Smooth muscle cell (in vitro differentiated cells): ENCODE results near the gene GPR42. TPM values are rescaled to one million over a fixed set of nuclear protein-coding genes. Genes with fewer than 3 reads are reported as not detected.

Experiments
- DNase-seq: peaks from one replicate; lab custom pipeline; 2025; ENCODE audit not compliant: unreplicated experiment; lab: John Stamatoyannopoulos, UW
- H2AFZ ChIP-seq: fragments of 200-600 bp; sonication (generic); 2 replicates; pipeline ENCODE4 v1.6.0; 2016; ENCODE audit warnings: antibody characterized with exemption, low read depth, mild to moderate bottlenecking
- H3F3A ChIP-seq: fragments of 200-600 bp; sonication (generic); 2 replicates; pipeline ENCODE4 v1.6.0; 2017; ENCODE audit warnings: antibody characterized with exemption, low read depth
- H3K27ac ChIP-seq: fragments of 200-600 bp; sonication (generic); 2 replicates; pipeline ENCODE4 v1.5.1; 2016; ENCODE audit warnings: low read depth, mild to moderate bottlenecking
- H3K27me3 ChIP-seq: fragments of 200-600 bp; sonication (generic); 2 replicates; pipeline ENCODE4 v1.6.1; 2016; ENCODE audit warnings: low read depth, mild to moderate bottlenecking
- H3K36me3 ChIP-seq: fragments of 200-600 bp; sonication (generic); 2 replicates; pipeline ENCODE4 v1.5.1; 2016; ENCODE audit warnings: low read depth
- H3K4me1 ChIP-seq: fragments of 200-600 bp; sonication (generic); 2 replicates; pipeline ENCODE4 v1.5.1; 2016; ENCODE audit warnings: low read depth
- H3K4me2 ChIP-seq: fragments of 200-600 bp; sonication (generic); 2 replicates; pipeline ENCODE4 v1.6.0; 2016; ENCODE audit warnings: mild to moderate bottlenecking
- H3K4me3 ChIP-seq: fragments of 200-600 bp; sonication (generic); 2 replicates; pipeline ENCODE4 v1.5.1; 2016; ENCODE audit warnings: mild to moderate bottlenecking
- H3K79me2 ChIP-seq: fragments of 200-600 bp; sonication (generic); 2 replicates; pipeline ENCODE4 v1.6.0; 2016; ENCODE audit warnings: low read depth, mild to moderate bottlenecking
- H3K9ac ChIP-seq: fragments of 200-600 bp; sonication (generic); 2 replicates; pipeline ENCODE4 v1.6.0; 2016; ENCODE audit warnings: low read depth
- H3K9me3 ChIP-seq: fragments of 200-600 bp; sonication (generic); replicated peaks from 2 replicates; pipeline ENCODE4 v1.5.1; 2016; ENCODE audit warnings: low read depth
- H4K20me1 ChIP-seq: fragments of 200-600 bp; sonication (generic); 2 replicates; pipeline ENCODE4 v1.6.0; 2016; ENCODE audit warnings: low read depth
- WGBS: methylation state at CpG from one replicate; pipeline ENCODE4 v1.1.7; 2016; ENCODE audit warnings: low lambda C conversion rate; 5-methylcytosine and 5-hydroxymethylcytosine counted together
- polyA plus RNA-seq: library from polyadenylated mRNA; unstranded; fragments of >200 nt; fragmentation: Nextera tagmentation; extraction: Ambion mirVana; gene quantifications from 2 replicates; pipeline ENCODE4 v1.2.1, GENCODE V29; 2016
- total RNA-seq: library from RNA; depleted of rRNA; stranded (reverse); fragments of >200 nt; gene quantifications from 2 replicates; pipeline ENCODE4 v1.2.3, GENCODE V29; 2014
- TF ChIP-seq, protein P1 (sequence below): fragments of 200-600 bp; sonication (generic); IDR thresholded peaks from 2 replicates; pipeline ENCODE4 v1.5.1; 2017; ENCODE audit warnings: borderline replicate concordance, mild to moderate bottlenecking, antibody characterized with exemption; ENCODE audit not compliant: insufficient read depth, poor library complexity, severe bottlenecking

The GPR42 gene
- total and polyA plus RNA-seq, 2 experiments from 2014 or later, result not detected

DNA sequence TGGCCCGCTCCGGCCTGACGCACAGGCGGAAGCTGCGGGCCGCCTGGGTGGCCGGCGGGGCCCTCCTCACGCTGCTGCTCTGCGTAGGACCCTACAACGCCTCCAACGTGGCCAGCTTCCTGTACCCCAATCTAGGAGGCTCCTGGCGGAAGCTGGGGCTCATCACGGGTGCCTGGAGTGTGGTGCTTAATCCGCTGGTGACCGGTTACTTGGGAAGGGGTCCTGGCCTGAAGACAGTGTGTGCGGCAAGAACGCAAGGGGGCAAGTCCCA lies 18.8 kb upstream of the GPR42 start:
- H2AFZ ChIP-seq, result no peak overlapping the region
- no peak for DNase-seq
- H3K27ac ChIP-seq, result no peak overlapping the region
- H3K27me3 ChIP-seq, result no peaks in the 10 kb centered on the region
- H3K4me1 ChIP-seq, result no peaks in the 10 kb centered on the region
- H3K4me2 ChIP-seq, result no peak overlapping the region
- H3K9me3 ChIP-seq, result no peaks in the 10 kb centered on the region
- no peaks in the 10 kb centered on the region for H3F3A ChIP-seq
- H3K36me3 ChIP-seq, result no peaks in the 10 kb centered on the region
- H4K20me1 ChIP-seq, result no peaks in the 10 kb centered on the region
- H3K4me3 ChIP-seq, result no peak overlapping the region
- no peak overlapping the region for H3K9ac ChIP-seq
- TF ChIP-seq, protein P1, sequence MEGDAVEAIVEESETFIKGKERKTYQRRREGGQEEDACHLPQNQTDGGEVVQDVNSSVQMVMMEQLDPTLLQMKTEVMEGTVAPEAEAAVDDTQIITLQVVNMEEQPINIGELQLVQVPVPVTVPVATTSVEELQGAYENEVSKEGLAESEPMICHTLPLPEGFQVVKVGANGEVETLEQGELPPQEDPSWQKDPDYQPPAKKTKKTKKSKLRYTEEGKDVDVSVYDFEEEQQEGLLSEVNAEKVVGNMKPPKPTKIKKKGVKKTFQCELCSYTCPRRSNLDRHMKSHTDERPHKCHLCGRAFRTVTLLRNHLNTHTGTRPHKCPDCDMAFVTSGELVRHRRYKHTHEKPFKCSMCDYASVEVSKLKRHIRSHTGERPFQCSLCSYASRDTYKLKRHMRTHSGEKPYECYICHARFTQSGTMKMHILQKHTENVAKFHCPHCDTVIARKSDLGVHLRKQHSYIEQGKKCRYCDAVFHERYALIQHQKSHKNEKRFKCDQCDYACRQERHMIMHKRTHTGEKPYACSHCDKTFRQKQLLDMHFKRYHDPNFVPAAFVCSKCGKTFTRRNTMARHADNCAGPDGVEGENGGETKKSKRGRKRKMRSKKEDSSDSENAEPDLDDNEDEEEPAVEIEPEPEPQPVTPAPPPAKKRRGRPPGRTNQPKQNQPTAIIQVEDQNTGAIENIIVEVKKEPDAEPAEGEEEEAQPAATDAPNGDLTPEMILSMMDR, result no peak
- no peaks in the 10 kb centered on the region for H3K79me2 ChIP-seq
- WGBS, result 89% methylated on average over 18 of the region's 18 CpGs

DNA sequence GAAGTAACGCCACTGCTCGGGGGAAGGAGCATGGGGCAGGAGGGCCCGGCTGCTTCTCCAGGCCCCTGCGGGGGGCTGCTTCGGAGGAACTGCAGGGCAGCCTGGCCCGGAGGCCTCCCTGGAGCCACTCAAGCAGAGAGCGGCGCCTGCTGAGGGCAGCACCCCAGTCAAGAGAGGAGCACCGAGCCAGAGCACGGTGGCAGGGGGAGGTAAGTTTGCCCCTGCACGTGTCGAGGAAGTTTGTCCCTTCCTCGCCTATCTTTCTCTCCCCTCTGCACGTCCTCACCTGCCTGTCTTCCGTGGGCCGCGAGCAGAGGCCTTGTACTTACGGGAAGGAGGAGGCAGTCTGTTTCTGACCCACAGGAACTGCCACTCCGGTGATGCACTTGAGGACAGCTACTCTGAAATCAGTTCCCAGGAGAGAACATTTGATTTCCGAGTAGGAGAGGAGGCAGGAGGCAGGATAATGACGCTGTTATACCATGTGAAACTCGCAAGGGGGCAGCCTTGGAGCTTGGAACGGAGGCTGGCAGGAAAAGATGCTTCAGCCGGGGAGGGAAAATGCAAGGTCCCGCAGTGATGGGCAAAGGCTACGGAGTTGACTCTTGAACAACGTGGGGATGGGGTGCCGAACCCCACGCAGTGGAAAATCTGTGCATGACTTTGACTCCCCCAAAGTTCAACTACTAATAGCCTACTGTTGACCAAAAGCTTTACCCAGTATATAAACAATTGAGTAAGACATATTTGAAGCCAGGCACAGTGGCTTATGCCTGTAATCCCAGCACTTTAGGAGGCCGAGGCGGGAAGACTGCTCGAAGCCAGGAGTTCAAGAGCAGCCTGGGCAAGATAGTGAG lies 18.2 kb upstream of the GPR42 start:
- H3K27me3 ChIP-seq, result no peaks in the 10 kb centered on the region
- no peak overlapping the region for H2AFZ ChIP-seq
- no peaks in the 10 kb centered on the region for H3K9me3 ChIP-seq
- WGBS, result 41% methylated on average over 32 of the region's 32 CpGs
- no peaks in the 10 kb centered on the region for H4K20me1 ChIP-seq
- no peak overlapping the region for H3K9ac ChIP-seq
- DNase-seq, result peak; percentile 15
- H3K36me3 ChIP-seq, result no peaks in the 10 kb centered on the region
- H3K27ac ChIP-seq, result no peak overlapping the region
- no peaks in the 10 kb centered on the region for H3K79me2 ChIP-seq
- H3K4me3 ChIP-seq, result no peak overlapping the region
- no peaks in the 10 kb centered on the region for H3K4me1 ChIP-seq
- H3F3A ChIP-seq, result no peaks in the 10 kb centered on the region
- no peak overlapping the region for H3K4me2 ChIP-seq
- TF ChIP-seq, protein P1, result peak; percentile 73

DNA sequence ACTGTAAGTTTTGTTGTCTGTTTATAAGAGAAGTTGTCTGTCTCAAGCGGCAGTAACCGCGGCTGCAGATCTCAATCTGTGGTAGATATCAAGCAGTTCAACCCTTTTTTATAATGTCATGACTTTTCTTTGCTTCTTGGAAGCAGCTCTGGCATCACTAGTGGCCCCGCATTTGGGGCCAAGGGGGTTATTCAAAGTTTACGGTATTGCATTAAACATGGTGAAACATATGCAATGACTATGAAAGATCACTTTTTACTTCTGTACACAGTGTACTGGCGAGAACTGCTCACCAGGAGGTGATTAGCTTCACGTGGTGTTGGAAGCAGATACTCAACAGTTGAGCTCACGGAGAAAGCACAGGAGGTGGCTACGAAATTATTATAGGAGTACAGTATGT lies 17.2 kb upstream of the GPR42 start:
- Histone ChIP-seq H3K27me3 (no peaks in the 10 kb centered on the region), H3K36me3 (no peaks in the 10 kb centered on the region), H3K27ac (no peak overlapping the region), H3K4me2 (no peak overlapping the region), H3K79me2 (no peaks in the 10 kb centered on the region), H3K9ac (no peak overlapping the region), H3F3A (no peaks in the 10 kb centered on the region), H2AFZ (no peak overlapping the region), H3K4me3 (no peak overlapping the region), H4K20me1 (no peaks in the 10 kb centered on the region), H3K9me3 (no peaks in the 10 kb centered on the region), H3K4me1 (no peaks in the 10 kb centered on the region)
- no peak for DNase-seq
- 75% methylated on average over 9 of the region's 9 CpGs for WGBS
- TF ChIP-seq, protein P1, result no peak

GRCh38 chr19:35354898-35355297 lies 16.0 kb upstream of the GPR42 start:
- Histone ChIP-seq H4K20me1 (no peaks in the 10 kb centered on the region), H3K27me3 (no peaks in the 10 kb centered on the region), H3K79me2 (no peaks in the 10 kb centered on the region), H3F3A (no peaks in the 10 kb centered on the region), H3K36me3 (no peaks in the 10 kb centered on the region), H3K9ac (no peak overlapping the region), H3K4me2 (no peak overlapping the region), H2AFZ (no peak overlapping the region), H3K27ac (no peak overlapping the region), H3K4me3 (no peak overlapping the region), H3K4me1 (no peaks in the 10 kb centered on the region), H3K9me3 (no peaks in the 10 kb centered on the region)
- TF ChIP-seq, protein P1, result no peak
- 90% methylated on average over 8 of the region's 8 CpGs for WGBS
- no peak for DNase-seq
